Measurements from ENCODE around the gene KDF1. TPM values are rescaled to one million over a fixed set of nuclear protein-coding genes. Genes with fewer than 3 reads are reported as not detected.
A peak's percentile ranks its signal among the peaks of the same experiment; 100 is the strongest.
"Not testable (repeated sequence)": the region's sequence is repeated elsewhere in the genome, so short reads cannot be mapped to it uniquely, and the experiment has no call there.

KDF1 gene
- polyA plus RNA-seq, 12 donors, result 0.09 to 5.0 (median 0.70) TPM; not detected in 7

DNA sequence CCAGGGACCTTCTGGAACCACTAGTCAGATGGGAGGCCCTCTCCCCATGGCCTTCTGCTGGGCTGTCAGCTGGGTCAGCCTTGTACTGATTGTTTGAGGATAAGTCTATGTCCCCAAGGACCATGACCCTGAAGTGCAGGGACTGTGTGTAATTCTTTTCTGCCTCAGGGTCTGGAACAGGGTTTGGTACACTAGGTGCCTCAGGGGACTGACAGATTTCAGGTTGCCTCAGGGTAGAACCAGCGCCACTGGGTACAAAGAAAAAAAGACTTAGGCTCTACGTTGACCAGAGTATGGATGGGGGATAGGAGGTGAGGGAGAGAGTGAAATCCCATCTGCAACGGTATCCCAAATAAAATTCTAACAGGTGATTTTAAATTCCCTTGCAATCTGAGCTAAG, 3.0 kb downstream of the KDF1 start:
- DNase-seq, result no peak

DNA sequence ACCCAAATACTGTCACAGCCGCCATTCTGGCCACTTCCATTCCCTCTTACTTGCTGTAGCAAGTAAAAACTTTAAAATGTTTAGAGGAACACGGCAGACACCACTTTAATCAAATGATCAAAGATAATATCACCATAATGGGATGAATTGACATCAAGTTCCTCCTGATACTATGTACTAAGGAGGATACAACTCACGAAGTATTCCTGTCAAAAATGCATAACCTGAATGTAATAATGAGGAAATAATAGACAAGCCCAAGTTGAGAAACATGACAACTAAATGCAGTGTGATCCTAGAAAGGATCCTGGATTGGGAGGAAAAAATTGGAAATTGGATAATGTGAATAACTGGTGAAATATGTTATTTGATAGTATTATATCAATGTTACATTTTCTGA, 3.9 kb downstream of the KDF1 start:
- DNase-seq, result no peak

DNA sequence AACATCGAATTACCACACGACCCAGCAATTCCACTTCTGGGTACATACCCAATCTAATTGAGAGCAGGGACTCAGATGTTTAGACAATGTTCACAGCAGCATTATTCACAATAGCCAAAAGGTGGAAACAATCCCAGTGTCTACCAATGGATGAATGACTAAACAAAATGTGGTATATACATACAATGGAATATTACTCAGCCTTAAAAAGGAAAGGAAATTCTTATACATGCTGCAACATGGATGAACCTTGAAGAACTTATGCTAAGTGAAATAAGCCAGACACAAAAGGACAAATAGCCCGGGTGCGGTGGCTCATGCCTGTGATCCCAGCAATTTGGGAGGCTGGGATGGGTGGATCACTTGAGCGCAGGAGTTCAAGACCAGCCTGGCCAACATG, 6.9 kb downstream of the KDF1 start:
- no peak for DNase-seq

DNA sequence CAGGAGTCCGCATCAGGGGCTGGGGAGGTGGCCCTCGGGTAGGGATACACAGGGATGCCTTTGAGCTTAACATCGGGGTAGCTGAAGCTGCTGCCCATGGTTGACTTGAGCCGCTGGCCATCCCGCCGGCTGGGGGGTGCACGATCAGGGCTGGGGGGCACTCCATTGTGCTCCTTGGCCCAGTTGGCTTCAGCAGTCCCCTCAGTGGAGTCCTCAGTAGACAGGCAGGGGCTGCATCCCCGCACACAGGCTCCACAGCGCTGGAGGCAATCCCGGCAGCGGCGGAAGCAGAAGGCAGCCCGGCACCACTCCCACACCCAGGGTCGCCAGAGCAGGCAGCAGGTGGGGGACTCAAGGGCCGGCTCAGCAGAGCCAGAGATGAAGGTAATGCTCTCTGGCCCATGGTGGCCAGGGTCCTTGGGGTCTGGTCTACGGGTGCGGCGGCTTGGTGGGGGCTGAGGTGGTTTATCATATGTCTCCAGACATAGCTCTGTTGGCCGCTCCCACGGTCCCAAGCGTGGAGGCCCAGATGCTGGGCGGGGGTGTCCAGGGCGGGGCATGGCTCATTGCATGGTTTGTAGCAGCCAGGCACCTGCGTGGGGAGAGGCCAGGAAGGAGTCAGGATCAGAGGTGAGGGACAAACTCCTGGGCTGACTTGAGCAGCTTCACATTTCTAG, 8.3 kb downstream of the KDF1 start:
- DNase-seq, result no peak

DNA sequence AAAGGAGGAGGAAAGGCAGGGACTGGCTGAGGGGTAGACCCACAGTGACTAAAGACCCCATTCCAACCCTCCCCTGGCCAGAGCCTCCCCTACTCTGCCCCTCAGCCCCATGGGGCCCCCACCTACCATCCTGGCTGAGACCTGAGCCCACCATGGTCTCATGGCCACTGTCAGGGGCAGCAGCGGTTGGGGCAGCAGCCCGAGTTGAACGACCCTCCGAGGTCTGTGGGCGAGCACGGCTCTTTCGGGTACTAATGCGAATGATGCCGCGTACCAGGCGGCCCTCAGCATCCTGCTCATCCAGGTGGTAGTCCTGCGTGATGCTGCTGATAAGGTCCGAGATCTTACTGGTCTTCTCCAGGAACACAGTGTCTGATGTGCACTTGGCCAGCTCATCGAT, 9.1 kb downstream of the KDF1 start:
- no peak for DNase-seq

DNA sequence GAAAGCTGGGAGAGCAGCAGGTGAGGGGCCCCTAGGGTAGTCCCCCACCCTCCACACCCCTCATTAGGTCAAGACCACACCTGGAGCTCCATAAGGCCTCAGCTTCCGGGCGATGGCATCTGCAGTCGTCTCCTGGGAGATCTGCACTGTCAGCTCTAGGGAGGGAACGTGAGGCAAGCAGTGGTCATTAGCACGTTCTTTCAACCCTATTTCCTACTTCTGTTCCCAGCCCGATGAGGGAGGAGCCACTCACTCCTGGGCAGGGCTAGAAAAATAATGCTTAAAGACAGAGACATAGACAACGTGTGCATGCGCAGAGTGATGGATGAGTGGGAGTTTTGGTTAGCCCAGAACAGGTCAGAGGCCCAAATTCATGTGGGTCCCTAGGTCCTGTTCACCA, 9.7 kb downstream of the KDF1 start:
- no peak for DNase-seq

DNA sequence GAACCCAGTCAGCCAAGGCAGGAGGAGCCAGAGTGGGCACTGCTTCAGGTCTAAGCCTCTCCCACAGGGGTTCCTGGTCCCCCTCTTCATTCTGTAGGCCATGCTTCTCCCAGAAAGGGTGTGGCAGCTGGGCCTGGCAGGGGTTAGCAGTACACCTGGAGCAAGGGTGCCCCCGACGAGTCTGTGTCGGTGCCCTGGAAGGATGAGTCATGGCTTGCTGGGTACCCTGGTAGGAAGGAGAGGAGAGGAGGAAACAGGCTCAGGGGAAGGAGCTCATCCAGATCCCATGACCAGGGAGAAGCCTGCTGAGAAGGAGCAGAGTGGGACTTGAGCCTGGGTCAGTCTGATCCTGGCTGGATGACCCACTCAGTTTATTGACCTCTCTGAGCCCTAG, 10.3 kb downstream of the KDF1 start:
- no peak for DNase-seq

DNA sequence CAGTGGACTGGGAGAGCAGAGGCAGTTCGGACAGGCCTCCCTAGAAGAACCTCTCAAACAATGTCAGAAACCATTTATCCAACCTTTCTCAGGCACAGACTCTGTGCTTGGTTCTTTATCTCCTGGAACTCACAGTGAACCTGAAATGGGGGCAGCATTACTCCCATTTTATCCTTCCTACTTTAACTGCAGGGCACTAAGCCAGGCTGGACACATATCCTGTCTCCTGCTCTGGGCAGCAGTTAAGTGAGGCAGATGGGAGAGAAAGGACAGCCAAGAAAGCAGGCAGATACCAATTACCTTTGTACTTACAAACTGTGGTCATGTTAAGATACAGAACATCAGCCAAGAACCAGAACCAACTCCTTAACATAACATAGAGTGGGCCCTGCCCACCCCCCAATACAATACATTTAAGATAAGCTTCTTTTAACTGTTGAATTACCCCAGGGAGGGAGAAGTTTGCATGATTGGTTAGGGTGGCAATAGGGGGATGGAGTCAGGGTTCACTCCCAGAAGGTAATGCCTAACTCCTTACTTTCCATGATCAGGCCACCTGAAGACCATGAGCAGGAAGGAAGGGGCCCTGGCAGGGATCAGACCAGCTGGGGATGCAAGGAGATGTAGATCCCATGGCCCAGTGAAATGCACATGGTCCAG, 10.9 kb downstream of the KDF1 start:
- no peak for DNase-seq

DNA sequence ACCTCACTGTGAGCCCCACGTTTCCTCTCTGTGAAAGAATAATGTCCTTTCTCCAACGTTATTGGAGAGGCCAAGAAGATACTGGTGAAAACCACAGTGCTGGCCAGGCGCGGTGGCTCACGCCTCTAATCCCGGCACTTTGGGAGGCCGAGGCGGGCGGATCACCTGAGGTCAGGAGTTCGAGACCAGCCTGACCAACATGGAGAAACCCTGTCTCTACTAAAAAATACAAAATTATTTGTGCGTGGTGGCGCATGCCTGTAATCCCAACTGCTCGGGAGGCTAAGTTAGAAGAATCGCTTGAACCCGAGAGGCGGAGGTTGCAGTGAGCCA, 11.6 kb downstream of the KDF1 start:
- not testable (repeated sequence) for DNase-seq

DNA sequence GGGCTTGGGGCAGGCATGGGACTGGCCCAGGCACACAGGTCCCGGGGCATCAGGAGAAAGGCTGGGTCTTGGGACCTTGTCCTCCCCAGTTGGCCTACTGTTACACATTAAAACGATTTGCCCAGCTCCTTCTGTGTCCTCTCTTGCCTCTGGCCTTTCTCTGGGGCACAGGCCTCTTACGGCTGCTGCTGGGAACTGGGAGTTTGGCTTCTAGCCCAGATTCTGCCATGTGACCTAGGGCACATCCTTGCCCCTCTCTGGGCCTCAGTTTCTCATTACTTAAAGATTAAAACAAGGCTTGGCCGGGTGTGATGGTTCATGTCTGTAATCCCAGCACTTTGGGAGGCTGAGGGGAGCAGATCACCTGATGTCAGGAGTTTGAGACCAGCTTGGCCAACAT, 14.0 kb downstream of the KDF1 start:
- DNase-seq, result no peak

DNA sequence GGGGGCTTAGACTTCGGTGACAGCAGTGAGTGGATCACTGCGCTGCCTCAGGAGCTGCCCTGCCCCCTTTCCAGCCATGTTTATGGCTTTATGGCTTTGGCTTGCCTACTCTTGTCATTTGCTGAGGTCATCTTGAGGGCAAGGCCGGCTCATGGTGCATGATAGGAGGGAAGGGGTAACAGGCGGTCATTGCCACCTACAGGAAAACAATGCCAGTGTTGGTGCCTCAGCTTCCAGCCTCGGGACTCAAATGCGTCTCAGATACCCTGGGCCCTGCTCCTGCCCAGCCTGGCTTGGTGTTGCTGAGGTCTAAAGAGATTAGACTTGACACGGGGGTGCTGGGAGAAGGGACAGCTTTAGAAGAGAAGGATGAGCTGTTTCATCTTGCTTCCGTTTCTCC, 14.5 kb downstream of the KDF1 start:
- DNase-seq, result no peak

DNA sequence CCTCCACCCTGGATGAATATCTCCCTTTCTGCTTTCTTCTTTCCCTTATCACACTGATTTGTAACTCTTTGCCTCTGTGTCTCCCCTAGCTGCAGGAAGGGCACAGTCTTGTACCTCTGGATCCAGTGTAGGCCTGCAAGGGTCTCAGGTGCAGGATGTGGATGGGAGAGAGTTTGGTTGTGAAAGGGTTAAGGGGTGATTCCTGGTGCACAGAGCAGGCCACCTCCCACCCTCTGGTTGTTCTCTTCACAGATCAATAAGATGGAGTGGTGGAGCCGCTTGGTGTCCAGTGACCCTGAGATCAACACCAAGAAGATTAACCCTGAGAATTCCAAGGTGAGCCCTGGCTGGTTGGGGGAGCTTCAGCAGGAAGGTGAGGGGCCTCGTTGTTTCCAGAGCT, 15.1 kb downstream of the KDF1 start:
- DNase-seq, result no peak

DNA sequence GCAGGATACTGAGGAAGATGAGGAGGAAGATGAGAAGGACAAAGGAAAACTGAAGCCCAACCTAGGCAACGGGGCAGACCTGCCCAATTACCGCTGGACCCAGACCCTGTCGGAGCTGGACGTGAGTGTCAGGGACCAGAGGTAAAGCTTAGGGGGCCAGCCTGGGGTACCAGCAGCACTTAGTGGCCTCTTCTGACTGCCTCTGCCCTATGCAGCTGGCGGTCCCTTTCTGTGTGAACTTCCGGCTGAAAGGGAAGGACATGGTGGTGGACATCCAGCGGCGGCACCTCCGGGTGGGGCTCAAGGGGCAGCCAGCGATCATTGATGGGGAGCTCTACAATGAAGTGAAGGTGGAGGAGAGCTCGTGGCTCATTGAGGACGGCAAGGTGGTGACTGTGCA, 17.6 kb downstream of the KDF1 start:
- no peak for DNase-seq

DNA sequence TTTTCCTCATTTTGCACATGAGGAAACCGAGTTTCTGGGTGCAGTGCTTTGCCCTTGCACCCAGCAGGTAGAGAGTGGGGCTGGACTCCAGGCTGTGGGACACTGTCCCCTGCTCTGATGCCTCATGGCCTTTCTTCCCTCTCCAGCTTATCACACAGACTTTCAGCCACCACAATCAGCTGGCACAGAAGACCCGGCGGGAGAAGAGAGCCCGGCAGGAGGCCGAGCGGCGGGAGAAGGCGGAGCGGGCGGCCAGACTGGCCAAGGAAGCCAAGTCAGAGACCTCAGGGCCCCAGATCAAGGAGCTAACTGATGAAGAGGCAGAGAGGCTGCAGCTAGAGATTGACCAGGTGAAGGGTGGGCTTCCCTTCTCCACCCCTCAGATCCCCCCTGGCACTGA, 19.0 kb downstream of the KDF1 start:
- no peak for DNase-seq

DNA sequence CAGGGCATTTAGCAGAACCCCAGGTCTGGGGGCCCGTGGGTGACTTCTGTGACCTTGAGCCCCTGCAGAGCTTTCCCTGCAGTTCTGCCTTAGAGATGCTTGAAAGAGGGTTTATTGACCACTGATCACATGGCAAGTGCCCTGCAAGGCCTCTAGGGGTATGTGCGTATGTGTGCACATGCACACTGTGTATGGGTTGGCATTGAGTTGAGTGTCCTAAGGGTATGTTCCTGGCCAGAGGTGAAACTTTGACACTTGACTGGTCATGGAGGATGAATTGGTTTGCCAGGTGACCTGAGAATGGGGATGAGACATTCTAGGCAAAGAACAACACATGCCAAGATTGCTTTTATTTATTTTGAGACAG, 21.6 kb downstream of the KDF1 start:
- no peak for DNase-seq

DNA sequence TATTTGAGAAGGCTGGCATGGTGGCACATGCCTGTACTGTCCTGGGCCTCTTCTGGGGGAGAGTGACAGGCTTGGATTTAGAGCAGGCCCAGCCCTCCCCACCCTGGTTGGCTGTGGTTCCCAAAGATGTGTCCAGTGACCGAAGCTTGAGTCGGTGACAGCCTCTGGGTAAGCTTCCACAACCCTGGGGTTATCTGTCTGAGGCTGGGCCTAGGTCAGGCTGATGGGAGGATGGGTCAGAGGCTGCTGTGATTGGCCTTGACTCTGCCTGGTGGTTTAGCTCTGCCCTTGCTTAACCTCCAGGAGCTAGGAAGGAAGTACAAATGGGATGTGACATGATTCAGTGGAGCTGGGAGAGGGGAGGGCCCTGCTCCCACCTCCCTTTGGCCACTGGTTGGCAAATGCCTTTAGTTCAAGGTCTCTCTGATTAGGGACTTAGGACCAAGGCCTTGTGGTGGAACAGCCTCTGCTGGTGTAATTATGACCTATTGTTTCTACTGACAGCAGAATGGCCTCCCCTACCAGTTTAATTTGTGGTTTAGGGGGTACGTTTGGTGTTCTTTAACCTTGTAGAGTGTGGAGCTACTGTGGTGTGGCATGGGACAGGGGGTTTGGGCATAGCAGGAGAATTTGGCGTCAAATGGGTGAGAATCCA, 22.1 kb downstream of the KDF1 start:
- no peak for DNase-seq

DNA sequence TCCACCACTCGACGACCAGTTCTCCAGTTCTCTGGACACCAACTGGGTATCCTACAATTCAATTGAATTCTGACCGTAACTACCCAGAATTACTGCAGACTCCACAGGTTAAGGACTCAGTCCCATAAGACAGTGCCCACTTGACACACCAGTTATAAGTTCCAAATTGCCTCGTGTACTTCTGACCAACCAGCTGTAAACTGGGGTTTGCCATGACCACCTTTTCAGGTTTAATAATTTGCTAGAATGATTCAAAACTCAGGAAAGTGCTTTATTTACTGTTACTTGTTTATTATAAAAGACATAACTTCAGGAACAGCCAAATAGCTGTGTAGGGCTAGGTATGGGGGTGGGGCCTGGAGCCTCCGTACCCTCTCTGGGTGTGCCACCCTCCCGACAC, 23.4 kb downstream of the KDF1 start:
- DNase-seq, result no peak

DNA sequence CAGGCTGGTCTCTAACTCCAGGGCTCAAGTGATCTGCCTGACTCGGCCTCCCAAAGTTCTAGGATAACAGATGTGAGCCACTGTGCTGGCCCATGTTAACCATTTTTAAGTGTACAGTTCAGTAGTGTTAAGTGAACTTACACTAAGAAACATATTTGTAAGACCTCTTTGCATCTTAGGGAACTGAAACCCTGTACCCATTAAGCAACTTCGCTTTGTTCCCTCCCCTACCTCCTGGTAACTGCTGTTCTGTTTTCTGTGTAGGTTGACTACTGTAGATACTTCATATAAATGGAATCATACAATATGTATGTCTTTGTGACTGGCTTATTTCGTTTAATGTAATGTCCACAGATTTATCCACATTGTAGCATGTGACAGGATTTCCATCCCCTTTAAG, 27.7 kb downstream of the KDF1 start:
- no peak for DNase-seq

DNA sequence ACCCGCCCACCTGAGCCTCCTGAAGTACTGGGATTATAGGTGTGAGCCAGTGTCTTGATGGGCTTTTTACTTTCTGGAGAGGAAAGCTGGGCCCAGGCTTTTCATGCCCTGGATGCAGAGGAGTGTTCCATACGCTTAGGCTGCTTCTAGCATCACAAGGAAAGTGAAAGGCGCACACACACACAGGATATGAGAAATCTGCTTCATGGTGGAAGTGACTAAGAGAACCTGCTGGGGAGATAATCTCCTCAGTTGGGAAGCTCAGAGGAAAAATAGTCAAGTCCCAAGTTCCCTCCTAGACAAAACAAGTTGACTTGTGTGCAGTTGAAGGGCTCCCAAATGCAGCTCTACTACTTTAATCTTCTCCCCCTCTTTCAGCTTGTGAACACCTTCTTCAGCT, 36.6 kb downstream of the KDF1 start:
- no peak for DNase-seq

DNA sequence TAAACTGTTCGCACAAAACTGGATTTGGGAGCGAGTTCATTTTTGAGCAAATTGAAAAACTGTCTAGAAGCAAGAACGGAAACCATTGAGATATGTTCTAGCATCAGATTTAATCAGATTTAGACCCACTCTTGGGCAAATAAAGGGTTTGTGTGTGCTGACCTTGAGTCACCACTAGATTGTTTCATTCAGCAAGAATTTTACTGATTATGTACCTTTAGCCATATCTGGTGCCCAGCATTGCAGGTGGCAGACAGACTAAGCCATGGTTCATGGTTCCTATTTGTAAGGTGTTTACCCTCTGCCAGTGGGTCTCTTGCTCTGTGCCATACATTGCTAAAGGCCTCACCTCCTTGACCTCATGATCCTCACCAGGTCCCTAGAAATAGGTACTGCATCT, 37.4 kb downstream of the KDF1 start:
- no peak for DNase-seq

DNA sequence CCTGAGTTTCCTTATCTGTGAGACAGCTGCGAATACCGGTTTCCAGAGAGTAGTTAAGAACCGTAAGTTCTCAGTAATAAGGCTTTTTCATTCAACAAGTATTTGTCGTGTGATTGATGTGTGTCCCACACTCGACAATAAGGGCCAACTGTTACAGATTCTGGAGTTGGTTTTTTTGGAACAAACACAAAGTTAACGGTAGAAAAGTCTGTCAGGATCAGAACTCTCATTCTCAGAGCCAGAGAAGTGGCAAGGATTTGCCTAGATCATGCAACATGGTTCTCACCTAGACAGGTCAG, 37.9 kb downstream of the KDF1 start:
- DNase-seq, result no peak

DNA sequence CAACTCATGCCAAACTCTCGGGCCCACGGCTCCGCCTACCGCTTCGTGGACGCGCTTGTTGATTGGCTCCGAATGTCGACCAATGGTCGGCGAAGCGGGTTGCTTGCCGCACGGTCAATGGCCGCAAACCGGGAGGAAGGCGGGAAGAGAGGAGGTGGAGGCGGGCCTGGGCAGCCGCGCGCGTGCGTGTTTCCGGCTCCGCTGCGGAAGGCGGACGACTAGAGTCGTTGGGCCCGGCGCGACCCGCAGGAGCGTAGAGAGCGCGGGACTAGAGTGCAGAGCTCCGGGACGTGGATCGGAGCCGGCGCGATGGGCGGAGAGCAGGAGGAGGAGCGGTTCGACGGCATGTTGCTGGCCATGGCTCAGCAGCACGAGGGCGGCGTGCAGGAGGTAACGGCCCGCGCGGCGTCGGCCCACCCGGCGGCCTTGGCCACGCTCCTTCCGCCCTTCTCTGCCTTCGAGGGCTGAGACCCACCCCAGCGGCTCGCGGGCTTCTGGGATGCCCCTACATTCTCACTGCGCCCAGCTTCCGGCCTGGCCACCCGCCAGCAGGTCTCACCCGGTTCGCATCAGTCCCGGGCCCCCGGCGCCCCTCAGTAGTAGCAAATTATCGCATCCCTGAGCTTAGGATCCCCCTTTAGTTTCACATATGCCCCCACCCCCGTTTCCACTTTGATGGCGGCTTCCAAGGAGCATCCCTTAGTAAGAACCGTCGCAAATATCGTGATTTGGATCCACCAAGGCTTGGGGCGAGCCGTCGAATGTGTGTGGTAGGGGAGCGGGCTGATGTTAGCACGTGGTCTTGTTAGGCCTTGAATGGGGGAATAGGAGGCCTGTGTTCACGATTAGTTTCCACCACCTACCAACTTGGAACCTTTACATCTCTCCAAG, 38.5 kb downstream of the KDF1 start, which contains the start of gene NUDC:
TSS of gene NUDC (plus strand) at position 204 of the 891 bp plus-strand sequence. CDS start at position 310, 106 bp downstream.
- DNase-seq, result peak; percentile 97

DNA sequence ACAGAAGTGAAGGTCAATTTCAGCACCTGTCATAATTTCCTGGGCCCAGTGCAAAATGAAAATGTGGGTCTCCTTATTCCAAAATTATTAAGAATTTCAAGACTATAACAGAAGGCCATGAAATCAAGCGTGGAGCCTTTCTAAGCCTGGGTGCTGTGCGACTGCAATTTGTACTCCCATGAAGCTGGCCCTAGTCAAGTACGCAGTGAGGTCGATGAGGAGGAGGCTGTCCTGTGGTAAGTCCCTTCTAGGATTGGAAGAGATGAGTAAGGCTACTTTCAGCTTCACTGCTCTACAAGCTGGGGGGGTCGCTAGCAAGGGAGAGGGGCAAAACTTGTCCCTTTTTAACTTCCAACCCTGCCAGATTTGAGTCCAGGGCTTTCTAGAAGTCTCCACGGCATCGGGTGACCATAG, 39.1 kb downstream of the KDF1 start:
- DNase-seq, result no peak
